Glutamatergic neuron (in vitro differentiated cells): ENCODE measurements around the gene RBFOX2. TPM values are rescaled to one million over a fixed set of nuclear protein-coding genes. Genes with fewer than 3 reads are reported as not detected.

ENCODE experiments used
- DNase-seq: peaks from one replicate; pipeline ENCODE4 v3.0.0; 2022
- H3K27ac Mint-ChIP-seq: one replicate; pipeline ENCODE4 v1.8.0; 2020; ENCODE audit warnings: mild to moderate bottlenecking, mixed read lengths, inconsistent platforms; ENCODE audit not compliant: unreplicated experiment
- H3K27me3 Mint-ChIP-seq: one replicate; pipeline ENCODE4 v1.8.0; 2020; ENCODE audit warnings: mild to moderate bottlenecking, moderate library complexity, mixed read lengths, inconsistent platforms; ENCODE audit not compliant: unreplicated experiment
- H3K36me3 Mint-ChIP-seq: one replicate; pipeline ENCODE4 v1.8.0; 2020; ENCODE audit warnings: mild to moderate bottlenecking, mixed read lengths, inconsistent platforms; ENCODE audit not compliant: unreplicated experiment
- H3K4me1 Mint-ChIP-seq: one replicate; pipeline ENCODE4 v1.8.0; 2020; ENCODE audit warnings: mild to moderate bottlenecking, low read depth, mixed read lengths, inconsistent platforms; ENCODE audit not compliant: unreplicated experiment
- H3K4me3 Mint-ChIP-seq: one replicate; pipeline ENCODE4 v1.8.0; 2020; ENCODE audit warnings: mild to moderate bottlenecking, mixed read lengths, inconsistent platforms; ENCODE audit not compliant: unreplicated experiment
- H3K9me3 Mint-ChIP-seq: one replicate; pipeline ENCODE4 v1.8.0; 2020; ENCODE audit warnings: mild to moderate bottlenecking, moderate library complexity, mixed read lengths, inconsistent platforms; ENCODE audit not compliant: unreplicated experiment
- total RNA-seq: library from RNA; stranded (reverse); fragmentation: NEBNext Ultra II Directional; extraction: Animal tissue kit (Norgen Biotek cat#: 25700); gene quantifications from one replicate; pipeline ENCODE4 v1.2.1, GENCODE V29; 2021; ENCODE audit not compliant: unreplicated experiment
- TF ChIP-seq, protein P1 (sequence below): fragments of 200-600 bp; sonication (generic); IDR thresholded peaks from one replicate; pipeline ENCODE4 v1.5.0; 2021; ENCODE audit not compliant: partially characterized antibody, unreplicated experiment

Gene RBFOX2
- total RNA-seq, 1 donor from 2014 or later: 380 TPM

GRCh38 chr22:35863432-35863831 is 165.2 kb downstream of the RBFOX2 start:
- TF ChIP-seq, protein P1, sequence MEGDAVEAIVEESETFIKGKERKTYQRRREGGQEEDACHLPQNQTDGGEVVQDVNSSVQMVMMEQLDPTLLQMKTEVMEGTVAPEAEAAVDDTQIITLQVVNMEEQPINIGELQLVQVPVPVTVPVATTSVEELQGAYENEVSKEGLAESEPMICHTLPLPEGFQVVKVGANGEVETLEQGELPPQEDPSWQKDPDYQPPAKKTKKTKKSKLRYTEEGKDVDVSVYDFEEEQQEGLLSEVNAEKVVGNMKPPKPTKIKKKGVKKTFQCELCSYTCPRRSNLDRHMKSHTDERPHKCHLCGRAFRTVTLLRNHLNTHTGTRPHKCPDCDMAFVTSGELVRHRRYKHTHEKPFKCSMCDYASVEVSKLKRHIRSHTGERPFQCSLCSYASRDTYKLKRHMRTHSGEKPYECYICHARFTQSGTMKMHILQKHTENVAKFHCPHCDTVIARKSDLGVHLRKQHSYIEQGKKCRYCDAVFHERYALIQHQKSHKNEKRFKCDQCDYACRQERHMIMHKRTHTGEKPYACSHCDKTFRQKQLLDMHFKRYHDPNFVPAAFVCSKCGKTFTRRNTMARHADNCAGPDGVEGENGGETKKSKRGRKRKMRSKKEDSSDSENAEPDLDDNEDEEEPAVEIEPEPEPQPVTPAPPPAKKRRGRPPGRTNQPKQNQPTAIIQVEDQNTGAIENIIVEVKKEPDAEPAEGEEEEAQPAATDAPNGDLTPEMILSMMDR: no peak
- H3K4me1 Mint-ChIP-seq: peaks cover 25% of the 10 kb centered on the region
- peaks cover 2% of the 10 kb centered on the region for H3K9me3 Mint-ChIP-seq
- no peak for DNase-seq
- H3K27ac Mint-ChIP-seq: no peak overlapping the region
- no peak overlapping the region for H3K4me3 Mint-ChIP-seq
- H3K27me3 Mint-ChIP-seq: no peaks in the 10 kb centered on the region
- no peaks in the 10 kb centered on the region for H3K36me3 Mint-ChIP-seq

DNA sequence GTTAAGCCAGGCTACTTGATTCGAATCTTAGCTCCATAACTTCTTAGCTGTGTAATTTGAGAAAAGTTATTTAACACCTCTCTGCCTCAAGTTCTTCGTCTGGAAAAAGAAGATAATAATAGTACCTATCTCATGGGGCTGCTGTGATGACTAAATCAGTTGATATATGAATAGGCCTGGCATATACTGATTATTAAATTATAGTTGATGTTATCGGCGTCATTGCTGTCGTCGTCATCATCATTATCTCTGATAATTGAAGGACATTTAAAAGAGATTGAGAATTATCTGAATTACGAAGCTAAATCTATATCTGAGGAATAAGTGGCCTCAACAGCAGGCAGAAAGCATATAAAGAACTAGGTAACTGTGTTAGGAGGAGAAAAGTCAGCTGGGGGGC is 165.9 kb downstream of the RBFOX2 start:
- Mint-ChIP-seq H3K27me3 (no peaks in the 10 kb centered on the region), H3K27ac (no peak overlapping the region), H3K4me3 (no peak overlapping the region), H3K9me3 (peaks cover 2% of the 10 kb centered on the region), H3K4me1 (peaks cover 25% of the 10 kb centered on the region), H3K36me3 (no peaks in the 10 kb centered on the region)
- TF ChIP-seq, protein P1: no peak
- no peak for DNase-seq

GRCh38 chr22:35861451-35861850 is 167.2 kb downstream of the RBFOX2 start:
- H3K27ac Mint-ChIP-seq: no peak overlapping the region
- no peak overlapping the region for H3K4me3 Mint-ChIP-seq
- DNase-seq: no peak
- no peaks in the 10 kb centered on the region for H3K27me3 Mint-ChIP-seq
- no peaks in the 10 kb centered on the region for H3K36me3 Mint-ChIP-seq
- peaks cover 24% of the 10 kb centered on the region for H3K4me1 Mint-ChIP-seq
- TF ChIP-seq, protein P1: no peak
- H3K9me3 Mint-ChIP-seq: peaks cover 2% of the 10 kb centered on the region

DNA sequence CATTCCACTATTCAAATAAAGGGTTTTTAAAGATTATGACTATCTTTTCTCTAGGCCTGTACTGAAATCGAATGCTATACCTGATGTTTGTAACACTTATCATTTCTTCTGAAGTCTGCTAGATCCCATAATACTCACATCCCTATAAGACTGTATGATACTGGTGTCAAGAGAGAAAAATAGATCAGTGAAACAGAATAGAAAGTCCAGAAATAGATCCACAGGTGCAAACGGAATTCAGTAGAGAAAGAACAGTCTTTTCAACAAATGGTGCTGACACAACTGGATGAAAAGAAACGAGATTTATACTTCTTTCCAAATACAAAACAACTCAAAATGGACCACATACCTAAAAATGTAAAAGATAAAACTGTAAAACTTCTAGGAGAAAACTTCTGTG is 167.8 kb downstream of the RBFOX2 start:
- Mint-ChIP-seq H3K27ac (no peak overlapping the region), H3K9me3 (peaks cover 2% of the 10 kb centered on the region), H3K27me3 (no peaks in the 10 kb centered on the region), H3K4me3 (no peak overlapping the region), H3K36me3 (no peaks in the 10 kb centered on the region), H3K4me1 (peaks cover 22% of the 10 kb centered on the region)
- no peak for DNase-seq
- TF ChIP-seq, protein P1: no peak

GRCh38 chr22:35860087-35860733 is 168.4 kb downstream of the RBFOX2 start:
- Mint-ChIP-seq H3K36me3 (no peaks in the 10 kb centered on the region), H3K27ac (no peak overlapping the region), H3K4me3 (no peak overlapping the region), H3K27me3 (no peaks in the 10 kb centered on the region), H3K4me1 (peaks cover 22% of the 10 kb centered on the region), H3K9me3 (peaks cover 2% of the 10 kb centered on the region)
- DNase-seq: no peak
- TF ChIP-seq, protein P1: no peak
